ENCODE measurements around the gene TMBIM6. TPM values are rescaled to one million over a fixed set of nuclear protein-coding genes. Genes with fewer than 3 reads are reported as not detected.
A peak's percentile ranks its signal among the peaks of the same experiment; 100 is the strongest.

Gene TMBIM6
- total and polyA plus RNA-seq, 9 of the 15 experiments (the other 6 are each of a cell fraction or from before 2014, with no cell fraction given) = 147 to 1,288 (median 352) TPM

DNA sequence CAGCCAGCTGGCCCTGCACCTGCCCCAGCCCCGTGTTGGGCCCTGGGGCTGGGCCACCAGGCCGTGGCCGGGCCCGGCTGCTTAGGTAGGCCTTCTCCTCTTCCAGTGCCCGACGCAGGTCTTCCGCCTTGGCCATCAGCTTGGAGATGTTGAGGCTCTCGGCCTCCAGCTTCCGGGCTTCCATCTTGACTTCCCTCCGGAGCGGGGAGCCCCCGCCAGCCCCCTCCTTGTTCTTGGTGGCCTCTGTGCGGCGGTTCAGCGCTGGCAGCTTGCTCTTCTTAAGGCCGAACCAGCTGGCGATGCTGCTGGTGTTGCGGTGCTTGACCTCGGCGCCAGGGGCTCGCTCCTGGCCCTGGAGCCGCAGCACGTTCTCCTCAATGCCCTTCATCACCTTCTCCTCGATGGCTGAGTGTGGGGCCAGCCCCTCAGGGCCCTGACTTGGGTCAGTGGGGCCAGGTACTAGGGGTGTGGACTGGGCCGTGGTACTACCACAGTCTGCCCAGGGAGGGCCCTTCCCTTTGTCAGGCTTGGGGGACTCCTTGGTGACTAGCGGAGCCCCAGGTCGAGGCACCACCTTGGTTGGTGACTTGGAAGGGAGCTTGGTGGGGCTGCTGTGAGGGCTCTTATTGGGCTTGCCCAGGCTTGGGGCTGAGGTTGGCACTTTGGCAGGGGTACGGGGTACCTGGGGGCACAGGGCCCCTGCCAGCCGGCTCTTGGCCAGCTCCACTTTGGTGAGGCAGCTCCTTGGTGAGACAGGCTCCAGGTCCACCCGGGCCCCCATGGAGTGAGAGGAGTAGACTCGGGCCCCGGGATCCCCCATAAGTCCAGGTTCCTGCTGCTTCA lies 53.7 kb downstream of the TMBIM6 start:
- no peak overlapping the region for H3K4me2 ChIP-seq (ENCODE audit: insufficient read depth, low read length)
- FAIRE-seq (no peak), DNase-seq (ENCODE audit: extremely low read depth in 1 of 4, low spot score in 3 of 4) (peak in 2 of 4 experiments; percentile 5 to 8), ATAC-seq (no peak)
- H3K9me3 ChIP-seq (replicated peaks; ENCODE audit: control insufficient read depth, insufficient read depth, low read depth, low read length) = no peaks in the 10 kb centered on the region
- in situ Hi-C loops (cut with MboI) = no loop called here
- H3K4me3 ChIP-seq = no peak overlapping the region
- no peaks in the 10 kb centered on the region for H3K27me3 ChIP-seq (ENCODE audit: control insufficient read depth in 2 of 2, insufficient read depth in 2 of 2, low read length in 2 of 2)
- no TSS peak for BruUV-seq (replicated peaks)
- H3K9me1 ChIP-seq (ENCODE audit: control insufficient read depth, insufficient read depth, low read length) = no peaks in the 10 kb centered on the region
- H3K9ac ChIP-seq (ENCODE audit: insufficient read depth in 1 of 2, low read depth in 2 of 2, low read length in 2 of 2) = no peak overlapping the region
- H3K4me1 ChIP-seq (replicated peaks in 1 of 2; ENCODE audit: control insufficient read depth in 2 of 2, insufficient read depth in 2 of 2, low read length in 2 of 2) = peaks cover 0 to 22% of the 10 kb centered on the region in 2 experiments; a peak in 2 of 5 replicates
- H4K20me1 ChIP-seq (replicated peaks; ENCODE audit: control insufficient read depth, insufficient read depth, low read length) = 0 out of 2 replicates have a peak, but pooled peaks cover 3% of the 10 kb centered on the region
- intact Hi-C loops (cut with micrococcal nuclease) = no loop called here
- no peak overlapping the region for H2AFZ ChIP-seq (ENCODE audit: low read depth, low read length)
- no peak overlapping the region for H3K27ac ChIP-seq (ENCODE audit: extremely low read depth, low read depth, low read length)
- H3K36me3 ChIP-seq (ENCODE audit: control insufficient read depth, insufficient read depth, low read length) = peaks cover 8% of the 10 kb centered on the region; the same call in 1 of the 3 replicates
- WGBS (ENCODE audit: insufficient coverage, low coverage, missing lambda C conversion rate) = 66% methylated on average over 26 of the region's 32 CpGs
- H3K79me2 ChIP-seq (ENCODE audit: control insufficient read depth, insufficient read depth, low read length) = no peaks in the 10 kb centered on the region
- TF ChIP-seq, protein P1, sequence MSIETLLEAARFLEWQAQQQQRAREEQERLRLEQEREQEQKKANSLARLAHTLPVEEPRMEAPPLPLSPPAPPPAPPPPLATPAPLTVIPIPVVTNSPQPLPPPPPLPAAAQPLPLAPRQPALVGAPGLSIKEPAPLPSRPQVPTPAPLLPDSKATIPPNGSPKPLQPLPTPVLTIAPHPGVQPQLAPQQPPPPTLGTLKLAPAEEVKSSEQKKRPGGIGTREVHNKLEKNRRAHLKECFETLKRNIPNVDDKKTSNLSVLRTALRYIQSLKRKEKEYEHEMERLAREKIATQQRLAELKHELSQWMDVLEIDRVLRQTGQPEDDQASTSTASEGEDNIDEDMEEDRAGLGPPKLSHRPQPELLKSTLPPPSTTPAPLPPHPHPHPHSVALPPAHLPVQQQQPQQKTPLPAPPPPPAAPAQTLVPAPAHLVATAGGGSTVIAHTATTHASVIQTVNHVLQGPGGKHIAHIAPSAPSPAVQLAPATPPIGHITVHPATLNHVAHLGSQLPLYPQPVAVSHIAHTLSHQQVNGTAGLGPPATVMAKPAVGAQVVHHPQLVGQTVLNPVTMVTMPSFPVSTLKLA (conservative IDR thresholded peaks at IDR 0.05) = no peak
- TF ChIP-seq POLR2G (IDR thresholded peaks at IDR 0.05; ENCODE audit: low read depth, low read length) = peak; percentile 41; the same call in 1 of the 2 replicates
- ChIA-PET POLR2A (interaction anchor here (1.1 to 1.3 kb wide), 2 partner anchors 15 to 54 kb away, joined by 3 to 4 read pairs; partner anchors contain the start of gene TMBIM6), CTCF (ENCODE audit: low intra/inter-chr PET ratio) (no interaction called here)

Data from K562 (cell line).